Measurements from ENCODE around the gene MRGPRF.

MRGPRF gene

GRCh38 chr11:68999093-68999747 lies 13.8 kb downstream of the MRGPRF start:
- H3K4me3 ChIP-seq: no peak overlapping the region
- H3K36me3 ChIP-seq: no peaks in the 10 kb centered on the region

GRCh38 chr11:68998390-68998911 lies 14.6 kb downstream of the MRGPRF start:
- no peak for TF ChIP-seq Cebpa-rat (IDR thresholded peaks at IDR 0.05)
- peak overlapping the region in 8 of 11 experiments; percentile 13 to 44 (median 27); a peak in 11 of 22 replicates for H3K4me2 ChIP-seq
- H3K27ac ChIP-seq: no peak overlapping the region
- H3K9me3 ChIP-seq (replicated peaks in 1 of 11): no peaks in the 10 kb centered on the region
- peaks cover 0 to 5% (median 0%) of the 10 kb centered on the region in 11 experiments; a peak in 1 of 22 replicates for H4K20me1 ChIP-seq
- no peaks in the 10 kb centered on the region for H3K36me3 ChIP-seq
- no peak overlapping the region for H3K9ac ChIP-seq
- H3K4me3 ChIP-seq: no peak overlapping the region
- peaks cover 0 to 12% (median 8%) of the 10 kb centered on the region in 10 experiments; a peak in 12 of 20 replicates for H3K4me1 ChIP-seq
- no peaks in the 10 kb centered on the region for H3K27me3 ChIP-seq

More at GRCh38 chr11:68999093-68999747, 13.8 kb downstream of the MRGPRF start:
- H3K4me2 ChIP-seq: peak overlapping the region in 4 of 11 experiments; percentile 13 to 35 (median 20); a peak in 4 of 22 replicates
- H3K4me1 ChIP-seq: peaks cover 0 to 12% (median 8%) of the 10 kb centered on the region in 10 experiments; a peak in 12 of 20 replicates
- no peak overlapping the region for H3K27ac ChIP-seq
- H3K27me3 ChIP-seq: no peaks in the 10 kb centered on the region
- no peaks in the 10 kb centered on the region for H3K9me3 ChIP-seq (replicated peaks in 1 of 11)
- H4K20me1 ChIP-seq: peaks cover 0 to 5% (median 0%) of the 10 kb centered on the region in 11 experiments; a peak in 1 of 22 replicates
- no peak overlapping the region for H3K9ac ChIP-seq
- TF ChIP-seq Cebpa-rat (IDR thresholded peaks at IDR 0.05): no peak

- Histone ChIP-seq H3K36me3 (no peaks in the 10 kb centered on the region), H3K9ac (no peak overlapping the region), H3K4me1 (peaks cover 0 to 12% (median 8%) of the 10 kb centered on the region in 10 experiments; a peak in 12 of 20 replicates), H3K4me3 (no peak overlapping the region), H3K4me2 (peak overlapping the region in 8 of 11 experiments; percentile 13 to 44 (median 27); a peak in 9 of 22 replicates), H3K27ac (no peak overlapping the region), H3K27me3 (no peaks in the 10 kb centered on the region), H4K20me1 (peaks cover 0 to 5% (median 0%) of the 10 kb centered on the region in 11 experiments; a peak in 1 of 22 replicates), H3K9me3 (replicated peaks in 1 of 11) (no peaks in the 10 kb centered on the region)
- TF ChIP-seq Cebpa-rat (IDR thresholded peaks at IDR 0.05): no peak
Observed at GRCh38 chr11:68997995-68998348, 15.1 kb downstream of the MRGPRF start.

- no peak for TF ChIP-seq Cebpa-rat (IDR thresholded peaks at IDR 0.05)
- Histone ChIP-seq H3K27ac (no peak overlapping the region), H4K20me1 (peaks cover 0 to 5% (median 0%) of the 10 kb centered on the region in 11 experiments; a peak in 1 of 22 replicates)
Observed at GRCh38 chr11:68997124-68997994, 15.7 kb downstream of the MRGPRF start.

GRCh38 chr11:68996376-68997123 lies 16.5 kb downstream of the MRGPRF start:
- Histone ChIP-seq H3K9me3 (replicated peaks in 1 of 11) (no peaks in the 10 kb centered on the region), H4K20me1 (peaks cover 0 to 5% (median 0%) of the 10 kb centered on the region in 11 experiments; a peak in 1 of 22 replicates), H3K4me1 (peaks cover 0 to 12% (median 8%) of the 10 kb centered on the region in 10 experiments; a peak in 12 of 20 replicates), H3K36me3 (no peaks in the 10 kb centered on the region), H3K27me3 (no peaks in the 10 kb centered on the region), H3K27ac (no peak overlapping the region), H3K4me2 (no peak overlapping the region), H3K4me3 (no peak overlapping the region), H3K9ac (no peak overlapping the region)
- no peak for TF ChIP-seq Cebpa-rat (IDR thresholded peaks at IDR 0.05)

More at GRCh38 chr11:68997124-68997994, 15.7 kb downstream of the MRGPRF start:
- Histone ChIP-seq H3K27me3 (no peaks in the 10 kb centered on the region), H3K9me3 (replicated peaks in 1 of 11) (no peaks in the 10 kb centered on the region), H3K4me3 (no peak overlapping the region), H3K4me2 (no peak overlapping the region), H3K4me1 (peaks cover 0 to 12% (median 8%) of the 10 kb centered on the region in 10 experiments; a peak in 12 of 20 replicates), H3K36me3 (no peaks in the 10 kb centered on the region), H3K9ac (no peak overlapping the region)

GRCh38 chr11:68994894-68995285 lies 18.2 kb downstream of the MRGPRF start:
- Histone ChIP-seq H3K9ac (no peak overlapping the region), H3K4me1 (peaks cover 0 to 12% (median 8%) of the 10 kb centered on the region in 10 experiments; a peak in 12 of 20 replicates), H3K9me3 (replicated peaks in 1 of 11) (no peaks in the 10 kb centered on the region), H3K4me3 (no peak overlapping the region), H3K27ac (no peak overlapping the region), H3K36me3 (no peaks in the 10 kb centered on the region), H3K4me2 (no peak overlapping the region), H3K27me3 (no peaks in the 10 kb centered on the region), H4K20me1 (peaks cover 0 to 5% (median 0%) of the 10 kb centered on the region in 11 experiments; a peak in 1 of 22 replicates)
- no peak for TF ChIP-seq Cebpa-rat (IDR thresholded peaks at IDR 0.05)

GRCh38 chr11:68994161-68994893 lies 18.7 kb downstream of the MRGPRF start:
- Histone ChIP-seq H4K20me1 (peaks cover 0 to 5% (median 0%) of the 10 kb centered on the region in 11 experiments; a peak in 1 of 22 replicates), H3K4me1 (peaks cover 0 to 12% (median 8%) of the 10 kb centered on the region in 10 experiments; a peak in 12 of 20 replicates), H3K27me3 (no peaks in the 10 kb centered on the region), H3K27ac (no peak overlapping the region), H3K4me3 (no peak overlapping the region), H3K9me3 (replicated peaks in 1 of 11) (no peaks in the 10 kb centered on the region), H3K9ac (no peak overlapping the region), H3K36me3 (no peaks in the 10 kb centered on the region), H3K4me2 (no peak overlapping the region)
- no peak for TF ChIP-seq Cebpa-rat (IDR thresholded peaks at IDR 0.05)

GRCh38 chr11:68993546-68993945 lies 19.5 kb downstream of the MRGPRF start:
- Histone ChIP-seq H3K9ac (no peak overlapping the region), H3K4me3 (no peak overlapping the region), H3K4me2 (no peak overlapping the region), H3K27me3 (no peaks in the 10 kb centered on the region), H3K27ac (no peak overlapping the region), H3K9me3 (replicated peaks in 1 of 11) (no peaks in the 10 kb centered on the region), H4K20me1 (0 out of 22 replicates have a peak, but pooled peaks cover 0 to 3% (median 0%) of the 10 kb centered on the region in 11 experiments), H3K4me1 (peaks cover 0 to 9% (median 5%) of the 10 kb centered on the region in 10 experiments; a peak in 12 of 20 replicates), H3K36me3 (no peaks in the 10 kb centered on the region)
- no peak for TF ChIP-seq Cebpa-rat (IDR thresholded peaks at IDR 0.05)

All from BLaER1 treated with 17β-estradiol and CSF1 and Interleukin-3, amounts not matched to agents 10 nM and 100 nM (cell line).